Measurements from ENCODE around the gene P4HA2. TPM values are rescaled to one million over a fixed set of nuclear protein-coding genes. Genes with fewer than 3 reads are reported as not detected.

P4HA2 gene
- total and polyA plus RNA-seq, 9 of the 15 experiments (the other 6 are each of a cell fraction or from before 2014, with no cell fraction given), result 9.6 to 50.0 (median 12.7) TPM

DNA sequence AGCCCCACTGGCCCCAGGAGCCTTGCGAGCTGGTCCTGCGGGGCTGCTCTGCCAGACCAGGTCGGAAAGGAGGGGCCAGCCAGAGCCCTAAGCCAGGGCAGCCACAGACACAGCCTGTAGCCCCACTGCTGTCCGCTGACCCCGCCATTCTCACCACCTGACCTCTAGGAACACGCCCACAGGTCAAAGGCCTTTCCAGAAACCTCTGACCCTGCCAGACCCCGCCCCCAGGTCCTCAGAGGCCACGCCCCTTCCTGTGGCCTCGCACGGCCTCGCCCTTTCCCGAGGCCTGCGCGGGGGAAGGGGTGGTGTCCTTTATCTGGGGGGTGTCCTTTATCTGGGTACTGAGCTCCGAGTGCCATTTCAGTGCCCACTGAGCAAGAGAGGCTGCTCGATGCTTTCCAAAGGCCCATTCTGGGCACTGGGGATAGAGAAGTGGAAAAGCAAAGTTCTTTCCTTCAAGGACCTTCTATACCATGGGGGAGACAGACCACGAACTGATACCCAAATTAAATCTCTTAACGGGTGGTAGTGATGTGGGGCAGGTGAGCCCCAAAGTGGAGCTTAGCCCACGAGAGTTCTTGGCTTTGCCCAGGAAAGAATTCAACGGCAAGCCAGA, 46.5 kb downstream of the P4HA2 start (continued):
- peak; percentile 45; the same call in 1 of the 2 replicates for TF ChIP-seq JUN (IDR thresholded peaks at IDR 0.05; ENCODE audit: borderline replicate concordance, low read depth, low read length)
- 0 out of 2 replicates have a peak, but pooled peaks have one; percentile 40 for TF ChIP-seq JUN (CRISPR knock-in tag; IDR thresholded peaks at IDR 0.05; ENCODE audit: borderline replicate concordance)
- peak; percentile 68 for TF ChIP-seq RAD51 (IDR thresholded peaks at IDR 0.05; ENCODE audit: borderline replicate concordance, low read depth)
- TF ChIP-seq, protein P1, sequence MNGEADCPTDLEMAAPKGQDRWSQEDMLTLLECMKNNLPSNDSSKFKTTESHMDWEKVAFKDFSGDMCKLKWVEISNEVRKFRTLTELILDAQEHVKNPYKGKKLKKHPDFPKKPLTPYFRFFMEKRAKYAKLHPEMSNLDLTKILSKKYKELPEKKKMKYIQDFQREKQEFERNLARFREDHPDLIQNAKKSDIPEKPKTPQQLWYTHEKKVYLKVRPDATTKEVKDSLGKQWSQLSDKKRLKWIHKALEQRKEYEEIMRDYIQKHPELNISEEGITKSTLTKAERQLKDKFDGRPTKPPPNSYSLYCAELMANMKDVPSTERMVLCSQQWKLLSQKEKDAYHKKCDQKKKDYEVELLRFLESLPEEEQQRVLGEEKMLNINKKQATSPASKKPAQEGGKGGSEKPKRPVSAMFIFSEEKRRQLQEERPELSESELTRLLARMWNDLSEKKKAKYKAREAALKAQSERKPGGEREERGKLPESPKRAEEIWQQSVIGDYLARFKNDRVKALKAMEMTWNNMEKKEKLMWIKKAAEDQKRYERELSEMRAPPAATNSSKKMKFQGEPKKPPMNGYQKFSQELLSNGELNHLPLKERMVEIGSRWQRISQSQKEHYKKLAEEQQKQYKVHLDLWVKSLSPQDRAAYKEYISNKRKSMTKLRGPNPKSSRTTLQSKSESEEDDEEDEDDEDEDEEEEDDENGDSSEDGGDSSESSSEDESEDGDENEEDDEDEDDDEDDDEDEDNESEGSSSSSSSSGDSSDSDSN (IDR thresholded peaks at IDR 0.05; ENCODE audit: borderline replicate concordance in 1 of 2, low read depth in 2 of 2, low read length in 2 of 2), result no peak
- TF ChIP-seq SRSF7 (optimal IDR thresholded peaks at IDR 0.05; ENCODE audit: low read depth, low read length), result no peak

DNA sequence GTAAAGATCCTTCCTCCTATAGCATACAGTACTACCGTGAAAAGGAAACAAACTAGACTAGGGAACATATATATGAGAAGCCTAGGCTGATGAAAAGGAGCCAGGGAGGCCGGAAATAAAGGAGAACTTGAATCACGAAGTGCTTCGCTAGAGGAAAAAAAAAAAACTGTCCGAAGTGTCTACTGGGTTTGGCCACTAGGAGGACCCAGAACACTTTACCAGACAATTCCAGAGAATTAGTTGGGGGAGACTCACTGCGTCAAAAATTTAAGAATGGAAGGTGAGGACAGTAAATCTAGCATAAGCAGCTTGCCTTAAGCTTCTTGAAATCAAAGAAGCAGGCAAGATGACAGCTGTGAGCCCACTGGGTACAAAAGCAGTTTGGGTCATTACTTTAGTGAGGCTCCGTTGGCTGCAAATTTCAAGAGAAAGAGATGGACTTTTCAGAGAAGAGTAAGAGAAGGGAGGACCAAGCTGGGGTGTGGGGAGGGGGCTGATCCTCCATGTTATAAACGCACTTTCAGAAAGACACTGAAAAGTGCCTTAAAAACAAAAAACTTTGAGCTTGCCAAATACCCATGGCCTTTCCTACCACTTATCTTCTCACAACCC, 47.4 kb downstream of the P4HA2 start:
- H3K4me2 ChIP-seq (ENCODE audit: insufficient read depth, low read length), result peak overlapping the region; percentile 87
- FAIRE-seq (peak; percentile 86), ATAC-seq (peak; percentile 64), DNase-seq (ENCODE audit: extremely low read depth in 1 of 4, low spot score in 3 of 4) (peak; percentile 46 to 87 (median 60))
- H3K27me3 ChIP-seq (ENCODE audit: control insufficient read depth in 2 of 2, insufficient read depth in 2 of 2, low read length in 2 of 2), result no peaks in the 10 kb centered on the region
- peak overlapping the region; percentile 56 for H3K4me3 ChIP-seq
- no peaks in the 10 kb centered on the region for H3K9me3 ChIP-seq (replicated peaks; ENCODE audit: control insufficient read depth, insufficient read depth, low read depth, low read length)
- H3K27ac ChIP-seq (ENCODE audit: extremely low read depth, low read depth, low read length), result peak overlapping the region; percentile 82
- WGBS (ENCODE audit: insufficient coverage, low coverage, missing lambda C conversion rate), result 0% methylated on average over 8 of the region's 8 CpGs
- intact Hi-C loops (cut with micrococcal nuclease), result loop anchor here (1.0 to 10.0 kb wide), 6 partner anchors 57 to 321 kb away; no protein-coding TSS in a partner anchor
- ChIA-PET CTCF (ENCODE audit: low intra/inter-chr PET ratio) (interaction anchor here (0.5 to 2.4 kb wide), 7 partner anchors 11 to 589 kb away, joined by 3 to 11 read pairs (median 4); no protein-coding TSS in a partner anchor), POLR2A (interaction anchor here (0.7 to 2.2 kb wide), 6 partner anchors 10 to 300 kb away, joined by 3 to 9 read pairs (median 4); no protein-coding TSS in a partner anchor)
- H4K20me1 ChIP-seq (replicated peaks; ENCODE audit: control insufficient read depth, insufficient read depth, low read length), result no peaks in the 10 kb centered on the region
- H3K36me3 ChIP-seq (ENCODE audit: control insufficient read depth, insufficient read depth, low read length), result peaks cover 5% of the 10 kb centered on the region; the same call in 1 of the 3 replicates
- peaks cover 16 to 37% of the 10 kb centered on the region in 2 experiments for H3K4me1 ChIP-seq (replicated peaks in 1 of 2; ENCODE audit: control insufficient read depth in 2 of 2, insufficient read depth in 2 of 2, low read length in 2 of 2)
- in situ Hi-C loops (cut with MboI), result loop anchor here (10.0 kb wide), 1 partner anchor 315 kb away; the partner anchor contains the start of gene IRF1
- peaks cover 25% of the 10 kb centered on the region for H3K79me2 ChIP-seq (ENCODE audit: control insufficient read depth, insufficient read depth, low read length)
- peak overlapping the region; percentile 98 for H2AFZ ChIP-seq (ENCODE audit: low read depth, low read length)
- TSS peak; percentile 60 for BruUV-seq (replicated peaks)
- H3K9ac ChIP-seq (ENCODE audit: insufficient read depth in 1 of 2, low read depth in 2 of 2, low read length in 2 of 2), result peak overlapping the region; percentile 73 to 78; a peak in 3 of 4 replicates
- no peaks in the 10 kb centered on the region for H3K9me1 ChIP-seq (ENCODE audit: control insufficient read depth, insufficient read depth, low read length)
- TF ChIP-seq HDAC8 (tag; IDR thresholded peaks at IDR 0.05) (no peak), TRIM24 (IDR thresholded peaks at IDR 0.05) (no peak), FOXJ3 (CRISPR knock-in tag; IDR thresholded peaks at IDR 0.05) (no peak), SMC3 (conservative IDR thresholded peaks at IDR 0.05; ENCODE audit: insufficient read depth, low read depth, low read length) (peak; percentile 67; the same call in 1 of the 2 replicates), SMARCA4 (IDR thresholded peaks at IDR 0.05) (peak; percentile 56), GTF2F1 (IDR thresholded peaks at IDR 0.05; ENCODE audit: low read depth, low read length) (no peak), CCNT2 (IDR thresholded peaks at IDR 0.05; ENCODE audit: borderline replicate concordance, extremely low read depth, insufficient read length, low read depth, low read length) (no peak)
- TF ChIP-seq, protein P2, sequence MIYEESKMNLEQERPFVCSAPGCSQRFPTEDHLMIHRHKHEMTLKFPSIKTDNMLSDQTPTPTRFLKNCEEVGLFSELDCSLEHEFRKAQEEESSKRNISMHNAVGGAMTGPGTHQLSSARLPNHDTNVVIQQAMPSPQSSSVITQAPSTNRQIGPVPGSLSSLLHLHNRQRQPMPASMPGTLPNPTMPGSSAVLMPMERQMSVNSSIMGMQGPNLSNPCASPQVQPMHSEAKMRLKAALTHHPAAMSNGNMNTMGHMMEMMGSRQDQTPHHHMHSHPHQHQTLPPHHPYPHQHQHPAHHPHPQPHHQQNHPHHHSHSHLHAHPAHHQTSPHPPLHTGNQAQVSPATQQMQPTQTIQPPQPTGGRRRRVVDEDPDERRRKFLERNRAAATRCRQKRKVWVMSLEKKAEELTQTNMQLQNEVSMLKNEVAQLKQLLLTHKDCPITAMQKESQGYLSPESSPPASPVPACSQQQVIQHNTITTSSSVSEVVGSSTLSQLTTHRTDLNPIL (CRISPR knock-in tag; IDR thresholded peaks at IDR 0.05), result no peak

Data from K562 (cell line).